GM12865 (cell line): ENCODE data around the gene ZNF330.

Experiments used
- DNase-seq: peaks from one replicate; pipeline ENCODE4 v3.0.0; 2010; ENCODE audit warnings: low read depth
- H3K4me3 ChIP-seq: 2 replicates; pipeline ENCODE4 v1.5.1; 2011; ENCODE audit warnings: mild to moderate bottlenecking, low read depth, low read length, control low read depth
- TF ChIP-seq, protein P1 (sequence below): IDR thresholded peaks from 2 replicates; pipeline ENCODE4 v1.5.1; 2011; ENCODE audit warnings: low read length, control low read depth, low read depth, inconsistent platforms; ENCODE audit not compliant: insufficient read depth; ENCODE audit errors: missing control alignments

The ZNF330 gene

DNA sequence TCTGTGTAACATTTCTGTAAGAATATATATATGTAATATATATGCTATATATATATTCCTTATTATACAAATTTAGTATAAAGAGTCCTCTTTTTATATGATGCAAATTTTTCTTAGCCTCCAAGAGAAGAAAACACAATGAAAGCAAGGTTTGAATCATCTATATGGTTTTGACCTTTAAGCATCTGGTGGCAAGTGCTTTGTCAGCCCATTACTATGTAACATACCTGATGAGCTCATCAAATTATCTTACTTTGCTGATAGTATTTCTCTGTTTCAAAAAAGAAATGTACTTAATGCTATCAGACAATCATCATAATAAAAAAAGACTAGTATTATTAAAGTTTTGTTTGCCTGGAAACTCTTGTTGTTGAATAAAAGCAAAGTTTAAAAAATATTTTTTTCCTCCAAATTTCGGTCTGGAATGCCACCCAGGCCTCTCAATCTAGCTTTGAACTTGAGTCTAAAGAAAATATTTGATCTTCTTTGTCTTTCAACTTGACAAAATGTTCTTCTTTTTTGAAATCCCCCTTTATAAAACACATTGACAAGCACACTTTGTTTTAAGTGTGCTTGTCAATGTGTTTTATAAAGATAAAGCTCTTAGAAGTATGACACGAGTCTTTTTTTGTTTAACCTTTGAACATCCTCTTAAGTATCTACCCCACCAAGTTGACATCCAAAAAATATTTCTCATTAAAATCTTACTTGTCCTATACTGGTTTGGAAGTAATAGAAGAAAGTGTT is 26.2 kb downstream of the ZNF330 start:
- H3K4me3 ChIP-seq: no peak overlapping the region
- TF ChIP-seq, protein P1, sequence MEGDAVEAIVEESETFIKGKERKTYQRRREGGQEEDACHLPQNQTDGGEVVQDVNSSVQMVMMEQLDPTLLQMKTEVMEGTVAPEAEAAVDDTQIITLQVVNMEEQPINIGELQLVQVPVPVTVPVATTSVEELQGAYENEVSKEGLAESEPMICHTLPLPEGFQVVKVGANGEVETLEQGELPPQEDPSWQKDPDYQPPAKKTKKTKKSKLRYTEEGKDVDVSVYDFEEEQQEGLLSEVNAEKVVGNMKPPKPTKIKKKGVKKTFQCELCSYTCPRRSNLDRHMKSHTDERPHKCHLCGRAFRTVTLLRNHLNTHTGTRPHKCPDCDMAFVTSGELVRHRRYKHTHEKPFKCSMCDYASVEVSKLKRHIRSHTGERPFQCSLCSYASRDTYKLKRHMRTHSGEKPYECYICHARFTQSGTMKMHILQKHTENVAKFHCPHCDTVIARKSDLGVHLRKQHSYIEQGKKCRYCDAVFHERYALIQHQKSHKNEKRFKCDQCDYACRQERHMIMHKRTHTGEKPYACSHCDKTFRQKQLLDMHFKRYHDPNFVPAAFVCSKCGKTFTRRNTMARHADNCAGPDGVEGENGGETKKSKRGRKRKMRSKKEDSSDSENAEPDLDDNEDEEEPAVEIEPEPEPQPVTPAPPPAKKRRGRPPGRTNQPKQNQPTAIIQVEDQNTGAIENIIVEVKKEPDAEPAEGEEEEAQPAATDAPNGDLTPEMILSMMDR: no peak
- DNase-seq: no peak

DNA sequence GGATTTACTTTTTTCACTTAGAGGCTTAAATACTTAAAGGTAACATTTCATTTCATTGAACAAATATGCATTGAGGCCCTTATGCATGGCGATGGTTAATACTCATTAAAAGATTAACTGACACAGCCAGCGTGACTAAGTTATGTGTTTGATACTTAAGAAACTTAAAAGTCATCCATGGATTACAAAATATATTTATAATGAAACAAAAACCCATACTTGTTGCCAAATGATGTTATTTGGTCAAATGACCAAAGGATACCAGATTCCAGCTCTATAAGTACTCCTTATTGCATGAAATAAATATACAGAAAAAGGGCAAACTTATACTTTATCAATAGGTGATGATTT is 26.7 kb downstream of the ZNF330 start:
- no peak for DNase-seq
- no peak overlapping the region for H3K4me3 ChIP-seq
- TF ChIP-seq, protein P1: no peak

DNA sequence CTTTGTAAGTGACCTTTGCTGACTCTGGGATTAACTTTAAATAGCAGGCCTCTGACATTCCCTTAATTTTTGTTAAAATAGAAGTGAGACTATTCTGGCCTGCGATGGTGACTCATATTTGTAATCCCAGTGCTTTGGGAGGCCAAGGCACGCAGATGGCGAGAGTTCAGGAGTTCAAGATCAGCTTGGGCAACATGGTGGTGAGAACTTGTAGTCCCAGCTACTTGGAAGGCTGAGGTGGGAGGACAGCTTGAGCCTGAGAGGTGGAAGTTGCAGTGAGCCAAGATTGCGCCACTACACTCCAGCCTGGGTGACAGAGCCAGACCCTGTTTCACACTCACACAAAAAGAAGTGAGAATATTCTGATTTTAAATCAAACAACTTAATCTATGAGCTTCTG is 27.3 kb downstream of the ZNF330 start:
- TF ChIP-seq, protein P1: no peak
- DNase-seq: no peak
- no peak overlapping the region for H3K4me3 ChIP-seq

DNA sequence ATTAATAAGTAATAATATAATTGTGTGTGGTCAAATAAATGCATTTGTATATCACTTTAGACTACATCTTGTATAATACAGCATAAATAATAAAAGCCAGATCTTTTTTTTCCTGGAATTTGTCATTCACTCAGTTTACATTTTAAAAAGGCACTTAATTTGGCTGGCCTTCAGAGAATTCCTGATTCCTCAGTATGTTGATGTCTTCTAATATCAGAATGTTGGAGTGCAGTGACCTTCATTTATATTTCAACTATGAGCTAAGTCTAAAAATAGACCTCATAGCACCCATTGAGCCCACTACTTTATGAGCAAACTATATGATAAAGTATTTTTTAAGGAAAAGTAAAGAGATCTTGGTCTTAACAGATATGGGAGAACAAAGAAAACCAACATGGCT is 27.8 kb downstream of the ZNF330 start:
- DNase-seq: no peak
- no peak overlapping the region for H3K4me3 ChIP-seq
- TF ChIP-seq, protein P1: no peak

DNA sequence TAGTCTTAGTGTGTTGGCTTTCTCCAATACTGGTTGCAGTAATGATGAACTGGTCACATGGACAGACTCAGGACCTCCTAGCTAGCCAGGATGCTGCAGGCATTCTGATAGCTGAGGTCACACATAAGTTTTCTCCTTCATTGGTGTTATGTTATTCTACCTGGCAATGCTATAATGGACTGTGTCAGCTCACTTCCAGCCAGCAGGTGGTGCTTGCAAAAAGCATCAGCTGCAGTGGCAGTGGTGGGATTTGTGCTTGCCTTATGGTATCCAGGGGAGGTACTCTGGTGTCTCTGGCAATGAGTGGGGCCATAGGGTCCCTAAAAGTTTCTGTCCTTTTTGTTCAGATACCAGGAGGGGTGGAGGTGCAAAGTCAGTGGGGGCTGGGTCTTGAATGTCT is 33.6 kb downstream of the ZNF330 start:
- peak; percentile 10 for DNase-seq
- H3K4me3 ChIP-seq: no peak overlapping the region
- TF ChIP-seq, protein P1: peak; percentile 14

DNA sequence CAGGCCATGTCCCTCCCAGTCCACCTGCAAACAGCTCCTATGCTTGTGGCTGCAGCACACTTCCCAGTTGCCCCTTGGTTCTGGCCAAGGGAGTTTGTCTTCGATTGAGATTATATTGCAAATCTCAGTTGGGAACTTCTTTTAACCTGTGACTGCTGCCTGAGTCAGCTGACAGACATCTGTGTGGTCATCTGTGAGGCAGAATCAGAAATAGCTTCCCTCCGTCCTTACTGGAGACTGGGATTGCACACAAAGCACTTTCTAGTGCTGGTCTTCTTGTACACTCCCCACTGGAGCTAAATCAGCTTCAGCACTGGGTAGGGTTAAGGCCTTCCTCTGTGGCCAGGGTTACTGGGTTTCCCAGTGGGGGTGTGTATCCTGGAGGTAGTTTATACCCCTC is 34.3 kb downstream of the ZNF330 start:
- no peak for DNase-seq
- TF ChIP-seq, protein P1: no peak
- H3K4me3 ChIP-seq: no peak overlapping the region

DNA sequence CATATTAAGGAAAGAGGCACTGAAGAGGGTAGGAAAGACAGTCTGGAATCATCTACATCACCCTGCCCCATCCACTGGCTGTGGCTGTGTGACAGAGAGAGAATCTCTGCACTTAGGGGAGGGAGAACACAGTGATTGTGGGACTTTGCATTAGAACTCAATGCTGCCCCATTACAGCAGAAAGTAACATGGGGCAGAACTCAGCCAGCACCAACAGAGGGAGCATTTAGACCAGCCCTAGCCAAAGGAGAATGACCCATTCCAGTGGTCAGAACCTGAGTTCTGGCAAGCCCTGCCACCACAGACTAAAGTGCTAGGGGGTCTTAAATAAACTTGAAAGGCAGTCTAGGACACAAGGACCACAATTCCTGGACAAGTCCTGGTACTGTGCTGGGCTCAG is 37.9 kb downstream of the ZNF330 start:
- no peak overlapping the region for H3K4me3 ChIP-seq
- TF ChIP-seq, protein P1: no peak
- no peak for DNase-seq
